ENCODE measurements around the gene SLC8B1. TPM values are rescaled to one million over a fixed set of nuclear protein-coding genes. Genes with fewer than 3 reads are reported as not detected.

The SLC8B1 gene
- total RNA-seq, 2 experiments from 2014 or later: 85.3 to 92.7 TPM

GRCh38 chr12:113370923-113371682 is 36.2 kb upstream of the SLC8B1 start:
- intact Hi-C loops (cut with DNase I, micrococcal nuclease): no loop called here
- no peak for TF ChIP-seq CTCF (IDR thresholded peaks at IDR 0.05)
- POLR2A ChIA-PET: no interaction called here
- Mint-ChIP-seq H3K9me3 (no peaks in the 10 kb centered on the region), H3K27ac (no peak overlapping the region), H3K27me3 (no peaks in the 10 kb centered on the region), H3K4me3 (no peak overlapping the region), H3K36me3 (ENCODE audit: low read depth) (peaks cover 65% of the 10 kb centered on the region), H3K4me1 (ENCODE audit: low read depth) (no peaks in the 10 kb centered on the region)
- CTCF ChIA-PET: no interaction called here
- DNase-seq: no peak
- peaks cover 18% of the 10 kb centered on the region for H3K36me3 ChIP-seq (ENCODE audit: insufficient read depth, low read length)
- H3K27me3 ChIP-seq (ENCODE audit: control insufficient read depth in 1 of 2, insufficient read depth in 2 of 2, low read length in 2 of 2): no peaks in the 10 kb centered on the region
- ATAC-seq (ENCODE audit: poor library complexity): no peak
- H3K9me3 ChIP-seq (ENCODE audit: control insufficient read depth in 1 of 2, insufficient read depth in 1 of 2, low read length in 2 of 2): peaks cover 0 to 10% of the 10 kb centered on the region in 2 experiments
- no peak overlapping the region for H3K4me3 ChIP-seq (ENCODE audit: low read length)
- no peaks in the 10 kb centered on the region for H3K4me1 ChIP-seq (ENCODE audit: insufficient read depth, low read length)
- no peak overlapping the region for H3K27ac ChIP-seq (ENCODE audit: low read depth in 1 of 2, low read length in 2 of 2)

GRCh38 chr12:113369391-113369985 is 34.6 kb upstream of the SLC8B1 start:
- no peak for ATAC-seq (ENCODE audit: poor library complexity)
- H3K4me3 Mint-ChIP-seq: no peak overlapping the region
- H3K27ac ChIP-seq (ENCODE audit: low read depth in 1 of 2, low read length in 2 of 2): no peak overlapping the region
- intact Hi-C loops (cut with DNase I, micrococcal nuclease): no loop called here
- peaks cover 5% of the 10 kb centered on the region for H3K4me1 Mint-ChIP-seq (ENCODE audit: low read depth)
- no peaks in the 10 kb centered on the region for H3K4me1 ChIP-seq (ENCODE audit: insufficient read depth, low read length)
- ChIA-PET CTCF (no interaction called here), POLR2A (no interaction called here)
- H3K4me3 ChIP-seq (ENCODE audit: low read length): no peak overlapping the region
- H3K36me3 ChIP-seq (ENCODE audit: insufficient read depth, low read length): peaks cover 7% of the 10 kb centered on the region
- H3K27ac Mint-ChIP-seq: no peak overlapping the region
- H3K36me3 Mint-ChIP-seq (ENCODE audit: low read depth): peaks cover 61% of the 10 kb centered on the region
- H3K27me3 Mint-ChIP-seq: no peaks in the 10 kb centered on the region
- no peak for DNase-seq
- no peaks in the 10 kb centered on the region for H3K9me3 Mint-ChIP-seq
- peaks cover 0 to 2% of the 10 kb centered on the region in 2 experiments for H3K9me3 ChIP-seq (ENCODE audit: control insufficient read depth in 1 of 2, insufficient read depth in 1 of 2, low read length in 2 of 2)
- H3K27me3 ChIP-seq (ENCODE audit: control insufficient read depth in 1 of 2, insufficient read depth in 2 of 2, low read length in 2 of 2): no peaks in the 10 kb centered on the region
- no peak for TF ChIP-seq CTCF (IDR thresholded peaks at IDR 0.05)

- Histone ChIP-seq H3K36me3 (ENCODE audit: insufficient read depth, low read length) (peaks cover 5% of the 10 kb centered on the region), H3K9me3 (ENCODE audit: control insufficient read depth in 1 of 2, insufficient read depth in 1 of 2, low read length in 2 of 2) (no peaks in the 10 kb centered on the region), H3K4me3 (ENCODE audit: low read length) (no peak overlapping the region), H3K27ac (ENCODE audit: low read depth in 1 of 2, low read length in 2 of 2) (no peak overlapping the region), H3K27me3 (ENCODE audit: control insufficient read depth in 1 of 2, insufficient read depth in 2 of 2, low read length in 2 of 2) (no peaks in the 10 kb centered on the region), H3K4me1 (ENCODE audit: insufficient read depth, low read length) (no peaks in the 10 kb centered on the region)
- no peak overlapping the region for H3K4me3 Mint-ChIP-seq
- CTCF ChIA-PET: no interaction called here
- peaks cover 5% of the 10 kb centered on the region for H3K4me1 Mint-ChIP-seq (ENCODE audit: low read depth)
- DNase-seq (no peak), ATAC-seq (ENCODE audit: poor library complexity) (no peak)
- H3K27me3 Mint-ChIP-seq: no peaks in the 10 kb centered on the region
- H3K9me3 Mint-ChIP-seq: no peaks in the 10 kb centered on the region
- no peak for TF ChIP-seq CTCF (IDR thresholded peaks at IDR 0.05)
- POLR2A ChIA-PET: no interaction called here
- intact Hi-C loops (cut with DNase I, micrococcal nuclease): no loop called here
- H3K27ac Mint-ChIP-seq: no peak overlapping the region
- H3K36me3 Mint-ChIP-seq (ENCODE audit: low read depth): peaks cover 50% of the 10 kb centered on the region
Observed at GRCh38 chr12:113368331-113368730, 33.4 kb upstream of the SLC8B1 start.
